Left lung (tissue), 10 donors: ENCODE measurements around the gene PCSK6. TPM values are rescaled to one million over a fixed set of nuclear protein-coding genes. Genes with fewer than 3 reads are reported as not detected.
"Not testable (repeated sequence)": the region's sequence is repeated elsewhere in the genome, so short reads cannot be mapped to it uniquely, and the experiment has no call there.

Experiments used
- ATAC-seq: fragments of 200-7000 bp; cut with Tn5 transposase; one replicate; pipeline ENCODE4 v1.9.1; 2020; ENCODE audit warnings: moderate library complexity
- DNase-seq, 4 donors: peaks; one replicate each; pipeline ENCODE4 v3.0.0-alpha.2; 2013 to 2020
- H3K27ac ChIP-seq, 2 donors: fragments of 200-600 bp; sonication (generic) in 1 of 2; one replicate each; pipeline versions ENCODE4 v1.5.0 to v1.8.0; 2020 to 2021
- H3K27me3 ChIP-seq, 2 donors: fragments of 200-600 bp; sonication (generic) in 1 of 2; one replicate each; pipeline versions ENCODE4 v1.5.0 to v1.8.0; 2020 to 2021
- H3K36me3 ChIP-seq, 2 donors: fragments of 200-600 bp; sonication (generic) in 1 of 2; one replicate each; pipeline versions ENCODE4 v1.5.0 to v1.8.0; 2020 to 2021
- H3K4me1 ChIP-seq, 2 donors: fragments of 200-600 bp; one replicate each; pipeline ENCODE4 v1.8.0; 2021
- H3K4me3 ChIP-seq, 2 donors: fragments of 200-600 bp; sonication (generic) in 1 of 2; one replicate each; pipeline versions ENCODE4 v1.5.0 to v1.8.0; 2020 to 2021; ENCODE audit warnings: mild to moderate bottlenecking in 1 of 2
- H3K9me3 ChIP-seq, 2 donors: fragments of 200-600 bp; sonication (generic) in 1 of 2; one replicate each; pipeline versions ENCODE4 v1.5.0 to v1.8.0; 2020 to 2021
- CTCF ChIP-seq, 2 donors: fragments of 200-600 bp; sonication (generic) in 1 of 2; IDR thresholded peaks; one replicate each; pipeline versions ENCODE4 v1.5.0 to v1.8.0; 2021; ENCODE audit warnings: antibody characterized with exemption in 2 of 2
- intact Hi-C, 2 donors: fragments of 100-400 bp; cut with DNase I; formaldehyde crosslinking; loops; one replicate each; pipeline versions ENCODE4 v1.11.2 to v1.14.2; 2022
- polyA plus RNA-seq, 6 donors: library from polyadenylated mRNA; unstranded; fragments of 120-200 nt; gene quantifications; one replicate each; pipeline ENCODE4 v1.2.1, GENCODE V29; 2013; ENCODE audit not compliant: insufficient read length in 6 of 6
- total RNA-seq, 2 donors: library from RNA; stranded (reverse); fragmentation: NEBNext Ultra II Directional; extraction: Animal tissue kit (Norgen Biotek cat#: 25700); gene quantifications; one replicate each; pipeline ENCODE4 v1.2.1, GENCODE V29; 2021
- donor health status: DM: no; HTN: yes; CAD: no.
- donor health status: DM: no; HTN: no; CAD: no.

PCSK6 gene
- total and polyA plus RNA-seq, 8 donors: 7.7 to 25.7 (median 22.8) TPM

- intact Hi-C loops: no loop called here
- H3K4me1 ChIP-seq: no peaks in the 10 kb centered on the region
- ATAC-seq: no peak
- H3K9me3 ChIP-seq: no peaks in the 10 kb centered on the region
- DNase-seq: no peak
- no peak for TF ChIP-seq CTCF (IDR thresholded peaks at IDR 0.05)
- no peak overlapping the region for H3K4me3 ChIP-seq
- H3K36me3 ChIP-seq: no peaks in the 10 kb centered on the region
- H3K27ac ChIP-seq: no peak overlapping the region
- H3K27me3 ChIP-seq: no peaks in the 10 kb centered on the region
Measured at GRCh38 chr15:101427606-101428487, 61.7 kb downstream of the PCSK6 start.

GRCh38 chr15:101426761-101427333, 62.7 kb downstream of the PCSK6 start:
- no peak for TF ChIP-seq CTCF (IDR thresholded peaks at IDR 0.05)
- ATAC-seq (no peak), DNase-seq (no peak)
- H3K27me3 ChIP-seq: no peaks in the 10 kb centered on the region
- H3K9me3 ChIP-seq: no peaks in the 10 kb centered on the region
- intact Hi-C loops: no loop called here
- no peaks in the 10 kb centered on the region for H3K36me3 ChIP-seq
- no peak overlapping the region for H3K4me3 ChIP-seq
- no peak overlapping the region for H3K27ac ChIP-seq
- no peaks in the 10 kb centered on the region for H3K4me1 ChIP-seq

GRCh38 chr15:101425787-101426365, 63.6 kb downstream of the PCSK6 start:
- H3K4me1 ChIP-seq: no peaks in the 10 kb centered on the region
- intact Hi-C loops: no loop called here
- no peak overlapping the region for H3K27ac ChIP-seq
- TF ChIP-seq CTCF (IDR thresholded peaks at IDR 0.05): no peak
- H3K9me3 ChIP-seq: no peaks in the 10 kb centered on the region
- ATAC-seq (no peak), DNase-seq (no peak)
- H3K36me3 ChIP-seq: no peaks in the 10 kb centered on the region
- H3K4me3 ChIP-seq: no peak overlapping the region
- no peaks in the 10 kb centered on the region for H3K27me3 ChIP-seq

GRCh38 chr15:101424984-101425383, 64.5 kb downstream of the PCSK6 start:
- intact Hi-C loops: no loop called here
- no peaks in the 10 kb centered on the region for H3K9me3 ChIP-seq
- no peak for DNase-seq
- no peak overlapping the region for H3K27ac ChIP-seq
- no peak for ATAC-seq
- H3K4me1 ChIP-seq: no peaks in the 10 kb centered on the region
- no peaks in the 10 kb centered on the region for H3K36me3 ChIP-seq
- no peaks in the 10 kb centered on the region for H3K27me3 ChIP-seq
- TF ChIP-seq CTCF (IDR thresholded peaks at IDR 0.05): no peak
- no peak overlapping the region for H3K4me3 ChIP-seq

- intact Hi-C loops: no loop called here
- H3K4me3 ChIP-seq: no peak overlapping the region
- H3K9me3 ChIP-seq: no peaks in the 10 kb centered on the region
- H3K27me3 ChIP-seq: no peaks in the 10 kb centered on the region
- ATAC-seq (no peak), DNase-seq (no peak)
- TF ChIP-seq CTCF (IDR thresholded peaks at IDR 0.05): no peak
- no peaks in the 10 kb centered on the region for H3K4me1 ChIP-seq
- H3K36me3 ChIP-seq: no peaks in the 10 kb centered on the region
- no peak overlapping the region for H3K27ac ChIP-seq
Measured at GRCh38 chr15:101420232-101420631, 69.3 kb downstream of the PCSK6 start.

GRCh38 chr15:101416475-101416874, 73.0 kb downstream of the PCSK6 start:
- H3K4me1 ChIP-seq, H3K9me3 ChIP-seq, ATAC-seq, H3K27ac ChIP-seq, H3K4me3 ChIP-seq, H3K36me3 ChIP-seq, H3K27me3 ChIP-seq, intact Hi-C loops, DNase-seq: not testable (repeated sequence)
